OCI-LY1 (cell line): Measurements from ENCODE around the gene RETREG2.

Source experiments
- H2AFZ ChIP-seq: fragments of 200-600 bp; sonication (generic), shearing (Covaris generic); 2 replicates; pipeline ENCODE4 v1.6.0; 2014; ENCODE audit warnings: antibody characterized with exemption, mild to moderate bottlenecking, low read length
- H3F3A ChIP-seq: fragments of 200-600 bp; sonication (generic), shearing (Covaris generic); 2 replicates; pipeline ENCODE4 v1.6.0; 2014; ENCODE audit warnings: mild to moderate bottlenecking, antibody characterized with exemption, low read length, moderate library complexity; ENCODE audit not compliant: insufficient read depth
- H3K27ac ChIP-seq: fragments of 200-600 bp; sonication (generic); 2 replicates; pipeline ENCODE4 v1.5.1; 2014; ENCODE audit warnings: low read length, mixed run types, mild to moderate bottlenecking, low read depth; ENCODE audit not compliant: poor library complexity, severe bottlenecking
- H3K27me3 ChIP-seq: fragments of 200-600 bp; sonication (generic); 2 replicates; pipeline ENCODE4 v1.6.0; 2014; ENCODE audit warnings: antibody characterized with exemption, mild to moderate bottlenecking, low read length, moderate library complexity; ENCODE audit not compliant: insufficient read depth
- H3K36me3 ChIP-seq: fragments of 200-600 bp; sonication (generic); 2 replicates; pipeline ENCODE4 v1.6.1; 2014; ENCODE audit warnings: mild to moderate bottlenecking, antibody characterized with exemption, low read length, moderate library complexity, mixed read lengths; ENCODE audit not compliant: insufficient read depth
- H3K4me1 ChIP-seq: fragments of 200-600 bp; sonication (generic); 2 replicates; pipeline ENCODE4 v1.5.1; 2014; ENCODE audit warnings: mild to moderate bottlenecking, low read length, moderate library complexity; ENCODE audit not compliant: insufficient read depth, severe bottlenecking
- H3K4me2 ChIP-seq: fragments of 200-600 bp; sonication (generic), shearing (Covaris generic); 2 replicates; pipeline ENCODE4 v1.6.1; 2014; ENCODE audit warnings: low read length
- H3K4me3 ChIP-seq: fragments of 200-600 bp; sonication (generic); 2 replicates; pipeline ENCODE4 v1.5.1; 2014; ENCODE audit warnings: low read length, low read depth, mild to moderate bottlenecking, mixed read lengths; ENCODE audit not compliant: poor library complexity, severe bottlenecking
- H3K79me2 ChIP-seq: fragments of 200-600 bp; shearing (Covaris generic); 2 replicates; pipeline ENCODE4 v1.6.1; 2016; ENCODE audit warnings: mixed run types, low read length, mixed read lengths; ENCODE audit not compliant: insufficient read depth
- H3K9ac ChIP-seq: fragments of 200-600 bp; sonication (generic), shearing (Covaris generic); 2 replicates; pipeline ENCODE4 v1.6.1; 2014; ENCODE audit warnings: mild to moderate bottlenecking, low read length, mixed read lengths
- H3K9me2 ChIP-seq: fragments of 200-600 bp; sonication (generic), shearing (Covaris generic); 2 replicates; pipeline ENCODE4 v1.6.1; 2014; ENCODE audit warnings: low read depth, mild to moderate bottlenecking, low read length, mixed read lengths
- H3K9me3 ChIP-seq: fragments of 200-600 bp; shearing (Covaris generic); 2 replicates; pipeline ENCODE4 v1.6.1; 2014; ENCODE audit warnings: low read length, mixed read lengths
- H4K20me1 ChIP-seq: fragments of 200-600 bp; sonication (generic), shearing (Covaris generic); 2 replicates; pipeline ENCODE4 v1.6.0; 2016; ENCODE audit warnings: mild to moderate bottlenecking, low read length; ENCODE audit not compliant: insufficient read depth
- EZH2 ChIP-seq: fragments of 200-600 bp; sonication (generic), shearing (Covaris generic); IDR thresholded peaks from 2 replicates; pipeline ENCODE4 v1.8.0; 2017; ENCODE audit warnings: borderline replicate concordance, mixed run types, mild to moderate bottlenecking, antibody characterized with exemption, low read length, moderate library complexity, mixed read lengths
- TF ChIP-seq, protein P1 (sequence below): fragments of 200-600 bp; sonication (generic), shearing (Covaris generic); IDR thresholded peaks from 2 replicates; pipeline ENCODE4 v1.5.1; 2017; ENCODE audit warnings: mild to moderate bottlenecking, antibody characterized with exemption, low read length, moderate library complexity, mixed read lengths

Gene RETREG2

DNA sequence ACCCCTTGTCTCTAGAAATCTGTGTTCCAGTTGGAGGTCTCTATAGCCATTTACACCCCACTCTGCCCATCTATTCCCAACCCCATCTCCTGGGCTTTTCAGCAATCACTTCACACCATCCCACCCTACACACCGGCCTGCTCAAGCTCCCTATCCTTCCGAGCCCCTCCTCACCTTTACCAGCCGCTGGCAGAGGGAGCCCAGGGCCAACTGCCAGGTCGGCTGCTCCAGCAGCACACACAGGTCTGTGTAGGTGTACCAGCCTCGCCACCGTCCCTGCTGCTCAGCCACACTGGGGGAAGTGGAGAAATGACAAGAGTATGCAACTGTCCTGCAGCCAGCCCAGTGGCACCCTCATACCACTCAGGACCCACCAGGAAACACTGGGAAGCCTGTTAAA lies 4.9 kb upstream of the RETREG2 start:
- H3K36me3 ChIP-seq, result peaks cover 24% of the 10 kb centered on the region; the same call in 1 of the 2 replicates
- H3K4me3 ChIP-seq, result no peak overlapping the region
- no peaks in the 10 kb centered on the region for H4K20me1 ChIP-seq
- H3K9ac ChIP-seq, result no peak overlapping the region
- peaks cover 10% of the 10 kb centered on the region for H3K4me1 ChIP-seq
- no peak for TF ChIP-seq EZH2
- TF ChIP-seq, protein P1, sequence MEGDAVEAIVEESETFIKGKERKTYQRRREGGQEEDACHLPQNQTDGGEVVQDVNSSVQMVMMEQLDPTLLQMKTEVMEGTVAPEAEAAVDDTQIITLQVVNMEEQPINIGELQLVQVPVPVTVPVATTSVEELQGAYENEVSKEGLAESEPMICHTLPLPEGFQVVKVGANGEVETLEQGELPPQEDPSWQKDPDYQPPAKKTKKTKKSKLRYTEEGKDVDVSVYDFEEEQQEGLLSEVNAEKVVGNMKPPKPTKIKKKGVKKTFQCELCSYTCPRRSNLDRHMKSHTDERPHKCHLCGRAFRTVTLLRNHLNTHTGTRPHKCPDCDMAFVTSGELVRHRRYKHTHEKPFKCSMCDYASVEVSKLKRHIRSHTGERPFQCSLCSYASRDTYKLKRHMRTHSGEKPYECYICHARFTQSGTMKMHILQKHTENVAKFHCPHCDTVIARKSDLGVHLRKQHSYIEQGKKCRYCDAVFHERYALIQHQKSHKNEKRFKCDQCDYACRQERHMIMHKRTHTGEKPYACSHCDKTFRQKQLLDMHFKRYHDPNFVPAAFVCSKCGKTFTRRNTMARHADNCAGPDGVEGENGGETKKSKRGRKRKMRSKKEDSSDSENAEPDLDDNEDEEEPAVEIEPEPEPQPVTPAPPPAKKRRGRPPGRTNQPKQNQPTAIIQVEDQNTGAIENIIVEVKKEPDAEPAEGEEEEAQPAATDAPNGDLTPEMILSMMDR, result no peak
- H3F3A ChIP-seq, result no peaks in the 10 kb centered on the region; the same call in 1 of the 2 replicates
- H3K27me3 ChIP-seq, result no peaks in the 10 kb centered on the region
- no peaks in the 10 kb centered on the region for H3K9me2 ChIP-seq
- no peak overlapping the region for H2AFZ ChIP-seq
- H3K27ac ChIP-seq, result no peak overlapping the region
- no peaks in the 10 kb centered on the region for H3K79me2 ChIP-seq
- no peak overlapping the region for H3K4me2 ChIP-seq
- H3K9me3 ChIP-seq, result no peaks in the 10 kb centered on the region

GRCh38 chr2:219174146-219174545 lies 3.9 kb upstream of the RETREG2 start:
- Histone ChIP-seq H3K27me3 (no peaks in the 10 kb centered on the region), H3K79me2 (peaks cover 6% of the 10 kb centered on the region; the same call in 1 of the 2 replicates), H3K4me1 (peaks cover 16% of the 10 kb centered on the region), H3K4me2 (no peak overlapping the region), H4K20me1 (no peaks in the 10 kb centered on the region), H3K9ac (no peak overlapping the region), H3K36me3 (peaks cover 24% of the 10 kb centered on the region; the same call in 1 of the 2 replicates), H2AFZ (no peak overlapping the region), H3F3A (no peaks in the 10 kb centered on the region; the same call in 1 of the 2 replicates), H3K9me3 (no peaks in the 10 kb centered on the region), H3K9me2 (no peaks in the 10 kb centered on the region), H3K27ac (no peak overlapping the region), H3K4me3 (no peak overlapping the region)
- TF ChIP-seq EZH2, result no peak
- TF ChIP-seq, protein P1, result no peak

GRCh38 chr2:219174801-219175200 lies 3.3 kb upstream of the RETREG2 start:
- Histone ChIP-seq H3K27me3 (no peaks in the 10 kb centered on the region), H3K4me3 (no peak overlapping the region), H4K20me1 (no peaks in the 10 kb centered on the region), H3K4me1 (peaks cover 23% of the 10 kb centered on the region), H3K36me3 (peaks cover 27% of the 10 kb centered on the region; the same call in 1 of the 2 replicates), H3K9me2 (no peaks in the 10 kb centered on the region), H2AFZ (no peak overlapping the region), H3K4me2 (no peak overlapping the region), H3K9ac (no peak overlapping the region), H3F3A (no peaks in the 10 kb centered on the region; the same call in 1 of the 2 replicates), H3K27ac (no peak overlapping the region), H3K9me3 (no peaks in the 10 kb centered on the region), H3K79me2 (peaks cover 8% of the 10 kb centered on the region; the same call in 1 of the 2 replicates)
- no peak for TF ChIP-seq EZH2
- TF ChIP-seq, protein P1, result no peak
